ENCODE measurements around the gene CCDC178. TPM values are rescaled to one million over a fixed set of nuclear protein-coding genes. Genes with fewer than 3 reads are reported as not detected.
"Not testable (repeated sequence)": the region's sequence is repeated elsewhere in the genome, so short reads cannot be mapped to it uniquely, and the experiment has no call there.

CCDC178 gene
- total and polyA plus RNA-seq, 2 donors (not counting 1 experiment from before 2014, with no cell fraction given): 0.17 TPM; not detected in 1

DNA sequence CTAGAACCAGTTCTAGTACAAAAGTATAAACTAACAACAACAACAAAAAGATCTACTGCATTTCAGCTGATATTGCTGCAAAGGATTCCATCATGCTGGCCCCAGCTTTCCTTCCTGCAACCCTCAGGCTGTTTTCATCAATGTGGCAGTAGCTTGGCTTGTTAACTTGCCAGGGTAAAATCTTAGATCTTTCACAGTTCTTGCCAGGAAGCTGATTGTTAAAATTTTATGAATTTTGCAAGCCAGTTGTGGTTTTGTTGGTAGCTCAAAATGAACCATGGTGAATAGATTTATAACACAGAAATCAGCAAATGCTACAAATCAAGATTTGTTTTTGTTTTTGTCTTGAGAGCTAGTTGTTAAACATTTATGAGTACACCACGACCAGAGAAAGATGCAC is 19.3 kb downstream of the CCDC178 start:
- Histone ChIP-seq H3K4me1 (ENCODE audit: control insufficient read depth, extremely low read depth, insufficient read depth, low read length) (no peaks in the 10 kb centered on the region), H3K9me3 (ENCODE audit: control insufficient read depth, insufficient read depth, low read depth, low read length) (no peaks in the 10 kb centered on the region), H3K79me2 (ENCODE audit: control insufficient read depth, insufficient read depth, low read length) (no peaks in the 10 kb centered on the region), H3K36me3 (ENCODE audit: control insufficient read depth, insufficient read depth, low read length) (no peaks in the 10 kb centered on the region), H3K4me3 (replicated peaks in 1 of 4; ENCODE audit: control extremely low read depth in 1 of 4, insufficient read depth in 1 of 4, low read depth in 3 of 4, low read length in 4 of 4) (no peak overlapping the region), H2AFZ (ENCODE audit: low read length) (no peak overlapping the region), H3K27me3 (ENCODE audit: control insufficient read depth, insufficient read depth, low read length) (no peaks in the 10 kb centered on the region), H3K9ac (ENCODE audit: insufficient read depth, low read length) (no peak overlapping the region), H4K20me1 (ENCODE audit: control insufficient read depth, extremely low read depth, insufficient read depth, low read length) (no peaks in the 10 kb centered on the region), H3K27ac (ENCODE audit: insufficient read depth, low read length) (no peak overlapping the region), H3K4me2 (ENCODE audit: extremely low read depth, insufficient read depth, low read length) (no peak overlapping the region)
- no peak for DNase-seq (ENCODE audit: low read depth in 2 of 2)
- TF ChIP-seq, protein P1, sequence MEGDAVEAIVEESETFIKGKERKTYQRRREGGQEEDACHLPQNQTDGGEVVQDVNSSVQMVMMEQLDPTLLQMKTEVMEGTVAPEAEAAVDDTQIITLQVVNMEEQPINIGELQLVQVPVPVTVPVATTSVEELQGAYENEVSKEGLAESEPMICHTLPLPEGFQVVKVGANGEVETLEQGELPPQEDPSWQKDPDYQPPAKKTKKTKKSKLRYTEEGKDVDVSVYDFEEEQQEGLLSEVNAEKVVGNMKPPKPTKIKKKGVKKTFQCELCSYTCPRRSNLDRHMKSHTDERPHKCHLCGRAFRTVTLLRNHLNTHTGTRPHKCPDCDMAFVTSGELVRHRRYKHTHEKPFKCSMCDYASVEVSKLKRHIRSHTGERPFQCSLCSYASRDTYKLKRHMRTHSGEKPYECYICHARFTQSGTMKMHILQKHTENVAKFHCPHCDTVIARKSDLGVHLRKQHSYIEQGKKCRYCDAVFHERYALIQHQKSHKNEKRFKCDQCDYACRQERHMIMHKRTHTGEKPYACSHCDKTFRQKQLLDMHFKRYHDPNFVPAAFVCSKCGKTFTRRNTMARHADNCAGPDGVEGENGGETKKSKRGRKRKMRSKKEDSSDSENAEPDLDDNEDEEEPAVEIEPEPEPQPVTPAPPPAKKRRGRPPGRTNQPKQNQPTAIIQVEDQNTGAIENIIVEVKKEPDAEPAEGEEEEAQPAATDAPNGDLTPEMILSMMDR (conservative IDR thresholded peaks at IDR 0.05 in 1 of 2, IDR thresholded peaks at IDR 0.05 in 1 of 2; ENCODE audit: low read depth in 1 of 2, low read length in 2 of 2): no peak
- no peak for TF ChIP-seq EZH2 (IDR thresholded peaks at IDR 0.05; ENCODE audit: low read length, missing control alignments)

DNA sequence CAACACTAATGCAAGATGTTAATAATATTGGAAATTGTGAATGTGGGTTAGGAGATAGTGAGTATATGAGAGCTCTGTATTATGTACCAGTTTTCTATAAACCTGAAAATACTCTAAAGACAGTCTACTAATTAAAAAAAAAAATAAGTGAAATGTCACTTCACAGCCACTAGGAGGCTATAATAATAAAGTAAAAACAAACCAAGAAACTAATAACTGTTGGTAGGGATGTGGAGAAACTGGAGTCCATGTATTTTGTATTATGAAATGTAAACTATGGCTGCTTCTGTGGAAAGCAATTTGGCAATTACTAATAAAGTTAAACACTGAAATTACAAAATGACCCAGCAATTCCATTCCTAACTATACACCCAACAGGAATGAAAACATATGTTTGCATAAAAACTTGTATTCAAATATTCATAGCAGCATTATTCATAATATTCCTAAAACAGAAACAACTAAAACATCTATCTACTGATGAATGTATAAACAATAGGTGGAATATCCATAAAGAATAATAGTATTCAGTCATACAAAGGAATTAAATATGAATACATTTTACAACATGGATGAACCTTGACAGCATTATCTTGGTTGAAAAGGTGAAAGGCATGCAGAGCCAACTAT is 36.2 kb downstream of the CCDC178 start:
- Histone ChIP-seq H4K20me1 (ENCODE audit: control insufficient read depth, extremely low read depth, insufficient read depth, low read length) (no peaks in the 10 kb centered on the region), H3K9me3 (ENCODE audit: control insufficient read depth, insufficient read depth, low read depth, low read length) (no peaks in the 10 kb centered on the region), H3K9ac (ENCODE audit: insufficient read depth, low read length) (no peak overlapping the region), H3K79me2 (ENCODE audit: control insufficient read depth, insufficient read depth, low read length) (no peaks in the 10 kb centered on the region), H3K4me3 (replicated peaks in 1 of 4; ENCODE audit: control extremely low read depth in 1 of 4, insufficient read depth in 1 of 4, low read depth in 3 of 4, low read length in 4 of 4) (no peak overlapping the region), H3K4me1 (ENCODE audit: control insufficient read depth, extremely low read depth, insufficient read depth, low read length) (no peaks in the 10 kb centered on the region), H3K27ac (ENCODE audit: insufficient read depth, low read length) (no peak overlapping the region), H3K27me3 (ENCODE audit: control insufficient read depth, insufficient read depth, low read length) (no peaks in the 10 kb centered on the region), H3K4me2 (ENCODE audit: extremely low read depth, insufficient read depth, low read length) (no peak overlapping the region), H2AFZ (ENCODE audit: low read length) (no peak overlapping the region), H3K36me3 (ENCODE audit: control insufficient read depth, insufficient read depth, low read length) (no peaks in the 10 kb centered on the region)
- DNase-seq (ENCODE audit: low read depth in 2 of 2): peak in 1 of 2 donors; percentile 51
- TF ChIP-seq, protein P1 (conservative IDR thresholded peaks at IDR 0.05 in 1 of 2, IDR thresholded peaks at IDR 0.05 in 1 of 2; ENCODE audit: low read depth in 1 of 2, low read length in 2 of 2): peak in 1 of 2 donors; percentile 35
- TF ChIP-seq EZH2 (IDR thresholded peaks at IDR 0.05; ENCODE audit: low read length, missing control alignments): no peak

DNA sequence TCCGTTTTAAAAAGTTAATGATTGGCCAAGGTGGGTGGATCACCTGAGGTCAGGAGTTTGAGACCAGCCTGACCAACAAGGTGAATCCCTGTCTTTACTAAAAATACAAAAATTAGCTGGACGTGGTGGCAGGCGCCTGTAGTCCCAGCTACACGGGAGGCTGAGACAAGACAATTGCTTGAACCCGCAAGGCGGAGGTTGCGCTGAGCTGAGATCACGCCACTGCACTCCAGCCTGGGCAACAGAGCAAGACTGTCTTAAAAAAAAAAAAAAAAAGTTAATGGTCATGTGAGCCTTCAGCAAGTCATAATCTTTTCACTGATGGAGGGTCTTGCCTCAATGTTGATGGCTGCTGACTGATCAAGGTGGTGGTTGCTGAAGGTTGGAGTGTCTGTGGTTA is 41.6 kb downstream of the CCDC178 start:
- H2AFZ ChIP-seq (ENCODE audit: low read length); H4K20me1 ChIP-seq (ENCODE audit: control insufficient read depth, extremely low read depth, insufficient read depth, low read length); H3K4me2 ChIP-seq (ENCODE audit: extremely low read depth, insufficient read depth, low read length); H3K4me3 ChIP-seq (replicated peaks in 1 of 4; ENCODE audit: control extremely low read depth in 1 of 4, insufficient read depth in 1 of 4, low read depth in 3 of 4, low read length in 4 of 4); H3K27me3 ChIP-seq (ENCODE audit: control insufficient read depth, insufficient read depth, low read length); H3K4me1 ChIP-seq (ENCODE audit: control insufficient read depth, extremely low read depth, insufficient read depth, low read length); DNase-seq (ENCODE audit: low read depth in 2 of 2); H3K9ac ChIP-seq (ENCODE audit: insufficient read depth, low read length); H3K9me3 ChIP-seq (ENCODE audit: control insufficient read depth, insufficient read depth, low read depth, low read length); H3K27ac ChIP-seq (ENCODE audit: insufficient read depth, low read length); H3K79me2 ChIP-seq (ENCODE audit: control insufficient read depth, insufficient read depth, low read length); H3K36me3 ChIP-seq (ENCODE audit: control insufficient read depth, insufficient read depth, low read length): not testable (repeated sequence)
